Measurements from ENCODE around the gene HEPN1. TPM values are rescaled to one million over a fixed set of nuclear protein-coding genes. Genes with fewer than 3 reads are reported as not detected.

HEPN1 gene
- total RNA-seq, 4 donors from 2014 or later, result not detected

DNA sequence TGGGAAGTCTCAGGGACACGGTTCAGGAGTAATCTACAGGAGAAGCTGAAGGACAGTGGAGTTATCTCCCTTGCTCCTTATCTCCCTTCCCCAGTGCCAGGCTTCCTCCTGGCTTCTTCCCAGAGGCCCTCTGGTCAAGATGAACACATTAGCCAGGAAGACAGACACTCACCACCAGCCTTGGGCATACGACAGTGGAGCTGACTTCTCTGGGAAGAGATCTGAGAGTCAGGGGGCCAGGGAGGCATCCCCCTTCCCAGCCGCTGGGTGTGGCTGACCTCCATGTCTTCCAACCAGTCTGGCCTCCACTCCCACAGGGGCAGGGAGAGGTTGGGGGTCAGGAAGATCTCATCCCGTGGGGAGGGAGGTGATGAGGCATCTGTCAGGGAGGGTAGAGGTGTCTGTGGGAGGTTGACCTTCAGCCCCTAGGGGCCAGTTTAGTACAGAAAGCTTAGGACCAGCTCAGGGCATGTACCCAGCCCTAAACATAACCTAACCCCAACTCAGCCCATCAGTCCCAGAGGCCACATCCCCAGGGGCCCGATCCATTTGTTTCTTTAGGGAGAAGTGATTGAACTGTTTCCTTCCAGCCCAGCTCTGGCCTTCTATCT is 34.1 kb upstream of the HEPN1 start:
- TF ChIP-seq, protein P1, sequence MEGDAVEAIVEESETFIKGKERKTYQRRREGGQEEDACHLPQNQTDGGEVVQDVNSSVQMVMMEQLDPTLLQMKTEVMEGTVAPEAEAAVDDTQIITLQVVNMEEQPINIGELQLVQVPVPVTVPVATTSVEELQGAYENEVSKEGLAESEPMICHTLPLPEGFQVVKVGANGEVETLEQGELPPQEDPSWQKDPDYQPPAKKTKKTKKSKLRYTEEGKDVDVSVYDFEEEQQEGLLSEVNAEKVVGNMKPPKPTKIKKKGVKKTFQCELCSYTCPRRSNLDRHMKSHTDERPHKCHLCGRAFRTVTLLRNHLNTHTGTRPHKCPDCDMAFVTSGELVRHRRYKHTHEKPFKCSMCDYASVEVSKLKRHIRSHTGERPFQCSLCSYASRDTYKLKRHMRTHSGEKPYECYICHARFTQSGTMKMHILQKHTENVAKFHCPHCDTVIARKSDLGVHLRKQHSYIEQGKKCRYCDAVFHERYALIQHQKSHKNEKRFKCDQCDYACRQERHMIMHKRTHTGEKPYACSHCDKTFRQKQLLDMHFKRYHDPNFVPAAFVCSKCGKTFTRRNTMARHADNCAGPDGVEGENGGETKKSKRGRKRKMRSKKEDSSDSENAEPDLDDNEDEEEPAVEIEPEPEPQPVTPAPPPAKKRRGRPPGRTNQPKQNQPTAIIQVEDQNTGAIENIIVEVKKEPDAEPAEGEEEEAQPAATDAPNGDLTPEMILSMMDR (IDR thresholded peaks at IDR 0.05; ENCODE audit: low read depth), result no peak

DNA sequence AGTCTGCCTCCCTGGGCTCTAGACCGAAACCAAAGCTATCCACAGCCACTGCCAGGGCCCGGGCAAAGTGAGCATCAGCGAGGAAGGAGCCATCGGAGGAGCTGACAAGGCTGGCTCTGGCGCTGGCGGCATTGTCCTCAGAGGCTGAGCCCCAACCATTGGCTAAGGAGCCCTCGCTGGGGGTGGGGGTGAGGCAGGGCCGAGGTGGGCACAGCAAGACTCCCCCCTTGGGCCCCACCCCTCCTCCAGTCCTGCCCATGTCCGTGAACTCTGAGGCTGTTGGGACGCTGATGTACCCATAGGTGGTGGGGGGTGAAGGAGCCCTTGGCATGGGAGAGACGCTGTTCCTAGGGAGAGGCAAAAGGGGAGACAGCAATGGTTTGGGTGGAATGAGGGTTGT is 32.6 kb upstream of the HEPN1 start:
- TF ChIP-seq, protein P1 (IDR thresholded peaks at IDR 0.05; ENCODE audit: low read depth), result no peak

DNA sequence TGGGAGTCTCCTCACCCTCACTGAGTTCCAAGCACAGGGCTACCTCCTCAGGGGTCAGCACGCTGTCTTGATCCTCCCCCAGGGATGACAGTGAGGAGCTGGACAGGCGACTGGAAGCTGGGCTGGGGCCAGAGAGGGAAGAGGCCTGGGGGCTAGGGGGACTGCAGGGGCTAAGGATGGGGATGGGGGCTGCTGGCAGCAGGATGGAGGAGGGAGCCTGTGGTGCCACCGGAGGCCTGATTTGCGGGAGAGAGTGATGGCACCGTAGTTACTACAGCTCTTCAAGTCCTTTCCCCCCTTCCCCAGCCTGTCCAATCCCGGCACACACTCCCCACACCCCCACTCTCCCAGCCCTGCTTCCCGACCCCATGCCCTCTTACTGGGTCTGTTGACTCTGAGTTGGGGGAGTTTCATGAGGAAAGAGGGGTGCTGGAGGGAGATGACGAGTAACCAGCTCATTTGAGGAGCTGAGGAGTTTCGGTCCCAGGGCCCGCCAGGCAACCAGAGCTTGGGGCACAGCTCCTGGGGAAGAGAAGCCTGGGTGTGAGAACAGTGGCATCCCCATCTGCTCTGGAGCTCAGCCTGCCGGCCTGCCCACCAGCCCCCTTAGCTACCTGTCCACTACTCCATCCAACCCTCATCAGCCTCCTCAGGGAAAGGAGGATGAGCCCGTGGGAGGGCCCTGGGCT is 31.9 kb upstream of the HEPN1 start:
- TF ChIP-seq, protein P1 (IDR thresholded peaks at IDR 0.05; ENCODE audit: low read depth), result no peak

DNA sequence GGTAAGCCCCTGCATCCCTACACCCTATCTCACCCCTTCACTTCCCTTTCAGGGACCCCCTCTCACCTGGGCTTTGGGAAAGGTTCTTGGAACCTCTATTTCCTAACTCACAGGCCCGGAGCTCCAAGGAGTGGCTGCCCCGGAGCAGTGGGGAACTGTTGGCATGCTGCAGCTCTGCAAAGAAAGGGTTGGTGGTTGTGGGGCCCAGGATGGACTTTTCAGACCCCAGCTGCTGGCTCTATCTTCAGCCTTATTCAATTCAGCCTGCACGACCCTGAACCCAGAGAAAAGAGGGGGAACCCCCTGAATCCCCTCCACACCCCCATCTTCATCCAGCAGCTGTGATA is 31.4 kb upstream of the HEPN1 start:
- TF ChIP-seq, protein P1 (IDR thresholded peaks at IDR 0.05; ENCODE audit: low read depth), result no peak

DNA sequence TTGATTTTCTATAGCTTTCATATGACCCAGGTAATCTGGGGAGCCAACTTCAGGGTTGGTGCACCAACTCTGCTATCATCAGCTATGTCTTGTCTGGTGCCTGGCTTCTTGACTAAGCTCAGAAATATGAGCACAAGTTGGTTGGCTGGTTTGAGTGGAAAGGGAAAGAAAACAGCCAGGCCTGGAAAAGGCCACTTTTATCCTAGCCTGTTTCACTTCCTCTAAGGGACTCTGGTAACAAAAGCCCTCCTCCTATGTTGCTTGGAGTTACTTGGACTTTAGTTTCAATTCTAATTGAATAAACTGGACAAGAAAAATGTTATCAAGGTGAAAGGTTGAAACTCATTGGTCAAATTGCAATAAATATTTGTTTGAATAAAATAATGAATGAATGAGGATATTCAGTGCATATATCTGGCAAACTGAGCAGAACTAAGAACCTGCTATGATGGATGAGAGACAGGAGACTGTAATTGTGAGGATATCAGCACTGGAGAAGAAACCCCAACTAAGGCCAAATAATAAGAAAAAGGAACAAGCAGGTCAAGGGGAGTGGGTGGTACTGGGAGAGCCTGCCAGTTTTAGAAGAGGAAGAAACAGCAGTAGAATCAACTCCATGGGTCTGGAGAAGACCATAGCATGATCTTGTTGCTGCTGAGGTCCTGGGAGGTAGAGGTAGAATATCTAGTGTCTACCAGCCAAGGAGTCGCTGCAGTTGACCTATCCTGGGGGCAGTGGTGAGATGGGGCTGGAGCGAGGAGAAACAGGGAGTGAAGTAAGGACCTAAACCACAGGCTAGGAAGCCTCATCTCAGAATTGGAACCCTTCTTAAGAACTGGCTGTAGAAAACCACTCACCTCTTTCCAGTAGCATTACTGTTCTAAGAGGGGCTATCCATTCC is 29.6 kb upstream of the HEPN1 start:
- TF ChIP-seq, protein P1 (IDR thresholded peaks at IDR 0.05; ENCODE audit: low read depth), result no peak

DNA sequence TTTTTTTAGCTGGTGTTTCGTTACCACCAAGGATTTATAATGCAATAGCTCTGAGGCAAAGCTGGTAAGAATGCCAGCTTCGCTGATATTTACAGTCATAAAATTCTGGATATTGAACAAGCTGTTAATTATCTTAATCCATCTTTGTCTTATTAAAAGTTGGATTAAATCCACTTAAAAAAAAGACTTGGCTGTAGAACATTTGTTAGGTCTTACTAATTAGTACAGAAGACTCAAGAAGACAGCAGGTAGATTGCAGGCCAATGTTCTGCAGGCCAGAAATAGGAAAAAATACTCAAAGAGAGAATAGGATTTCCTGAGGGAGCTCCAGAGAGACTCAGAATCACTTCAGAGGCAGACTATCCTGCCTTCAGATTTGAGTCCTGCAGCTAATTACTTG is 28.9 kb upstream of the HEPN1 start:
- TF ChIP-seq, protein P1 (IDR thresholded peaks at IDR 0.05; ENCODE audit: low read depth), result no peak
